Right lobe of liver (tissue), 6 donors: ENCODE data around the gene ANTXR1. TPM values are rescaled to one million over a fixed set of nuclear protein-coding genes. Genes with fewer than 3 reads are reported as not detected.

Source experiments
- ATAC-seq, 4 donors: fragments of 200-7000 bp; cut with Tn5 transposase; one replicate each; pipeline ENCODE4 v1.9.1; 2020; ENCODE audit warnings: mild to moderate bottlenecking in 4 of 4, moderate library complexity in 4 of 4
- DNase-seq, 3 donors: peaks; one replicate each; pipeline ENCODE4 v3.0.0-alpha.2; 2020
- H3K27ac ChIP-seq, 3 donors: fragments of 200-600 bp; one replicate each; pipeline ENCODE4 v1.8.0; 2022
- H3K27me3 ChIP-seq, 2 donors: fragments of 200-600 bp; one replicate each; pipeline ENCODE4 v1.8.0; 2022
- H3K36me3 ChIP-seq, 4 donors: fragments of 200-600 bp; sonication (generic) in 1 of 4; one replicate each; pipeline versions ENCODE4 v1.5.1 to v1.8.0; 2017 to 2022; ENCODE audit warnings: control low read depth in 1 of 4
- H3K4me1 ChIP-seq, 4 donors: fragments of 200-600 bp; sonication (generic) in 1 of 4; one replicate each; pipeline versions ENCODE4 v1.5.1 to v1.8.0; 2017 to 2022; ENCODE audit warnings: control low read depth in 1 of 4
- H3K4me3 ChIP-seq, 3 donors: fragments of 200-600 bp; one replicate each; pipeline ENCODE4 v1.8.0; 2022
- H3K9me3 ChIP-seq, 4 donors: fragments of 200-600 bp; sonication (generic) in 1 of 4; one replicate each; pipeline versions ENCODE4 v1.5.1 to v1.8.0; 2017 to 2022; ENCODE audit warnings: control low read depth in 1 of 4
- POLR2A ChIP-seq: fragments of 450-650 bp; IDR thresholded peaks from one replicate; pipeline ENCODE4 v1.6.1; 2017; ENCODE audit warnings: antibody characterized with exemption, mild to moderate bottlenecking
- WGBS: methylation state at CpG from one replicate; pipeline ENCODE4 v1.1.6; 2018; ENCODE audit warnings: low coverage, low lambda C conversion rate; ENCODE audit not compliant: insufficient coverage; ENCODE audit errors: missing lambda C conversion rate; 5-methylcytosine and 5-hydroxymethylcytosine counted together
- intact Hi-C, 2 donors: fragments of 100-400 bp; cut with DNase I; formaldehyde crosslinking; loops; one replicate each; pipeline versions ENCODE4 v1.11.2 to v1.14.1; 2022
- total RNA-seq, 6 experiments: library from RNA; depleted of rRNA in 2 of 6; stranded (reverse); fragments of >200 nt in 2 of 6; fragmentation: NEBNext Ultra II Directional in 3 of 6; extraction: Animal tissue kit (Norgen Biotek cat#: 25700) in 3 of 6; gene quantifications; one replicate each; pipeline versions ENCODE4 v1.1.0 to v1.2.4, GENCODE V29; 2016 to 2023
- TF ChIP-seq, protein P1 (sequence below), 4 donors: fragments of 200-600 bp in 3 of 4; fragments of 450-650 bp in 1 of 4; IDR thresholded peaks; one replicate each; pipeline versions ENCODE4 v1.5.1 to v1.8.0; 2016 to 2022; ENCODE audit warnings: antibody characterized with exemption in 4 of 4, mild to moderate bottlenecking in 2 of 4
- donor health status: DM: no; HTN: yes; CAD: no.
- donor health status: DM: no; HTN: no; CAD: no.
- donor health status: DM: no; HTN: no; CAD: no.
- donor health status: DM: no; HTN: yes; CAD: no.
- donor health status: DM: no; HTN: yes; CAD: no.

Gene ANTXR1
- total RNA-seq, 6 experiments from 2014 or later = 1.1 to 4.1 (median 2.9) TPM

DNA sequence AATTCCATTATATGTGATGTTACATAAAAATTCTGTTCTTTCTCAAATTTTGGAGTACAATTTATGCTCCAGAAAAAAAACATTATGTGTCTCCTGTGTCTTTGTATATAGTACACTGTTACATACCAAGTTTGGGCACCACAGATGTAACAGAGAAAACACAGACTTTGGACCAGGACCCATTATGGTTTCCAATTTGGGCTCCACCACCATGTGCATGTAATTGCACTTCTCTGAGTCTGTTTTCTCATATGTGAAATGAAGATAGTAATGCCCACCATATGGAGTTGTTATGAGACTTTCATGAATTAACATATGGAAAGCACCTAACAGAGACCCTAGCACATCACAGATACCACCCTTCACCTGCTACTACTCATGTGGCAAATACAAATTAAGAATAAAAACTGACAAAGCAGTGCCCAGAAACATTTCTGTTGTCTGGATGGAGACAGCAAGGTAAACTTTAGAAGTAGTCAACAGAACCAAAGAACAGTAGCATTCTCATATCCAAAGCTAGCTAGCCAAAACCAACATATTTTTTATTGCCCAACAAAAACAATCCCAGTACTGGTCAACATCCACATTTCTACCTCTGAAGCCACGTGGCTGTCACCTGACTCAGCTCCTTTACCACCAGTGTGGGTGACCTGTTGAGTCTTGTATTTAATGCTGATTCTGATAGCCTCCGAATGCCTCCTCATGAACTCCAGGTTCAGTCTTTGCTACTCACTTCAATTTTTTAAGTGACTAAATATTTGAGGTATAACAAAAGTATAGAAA is 42.9 kb downstream of the ANTXR1 start:
- intact Hi-C loops = no loop called here
- ATAC-seq (peak; percentile 67 to 84 (median 76)), DNase-seq (peak in 1 of 3 donors; percentile 33)
- Histone ChIP-seq H3K4me1 (peaks cover 0 to 9% (median 0%) of the 10 kb centered on the region in 4 donors), H3K27me3 (no peaks in the 10 kb centered on the region), H3K9me3 (no peaks in the 10 kb centered on the region), H3K27ac (no peak overlapping the region), H3K4me3 (no peak overlapping the region), H3K36me3 (no peaks in the 10 kb centered on the region)
- WGBS = 35% methylated on average over 2 of the region's 2 CpGs
- TF ChIP-seq POLR2A = no peak

DNA sequence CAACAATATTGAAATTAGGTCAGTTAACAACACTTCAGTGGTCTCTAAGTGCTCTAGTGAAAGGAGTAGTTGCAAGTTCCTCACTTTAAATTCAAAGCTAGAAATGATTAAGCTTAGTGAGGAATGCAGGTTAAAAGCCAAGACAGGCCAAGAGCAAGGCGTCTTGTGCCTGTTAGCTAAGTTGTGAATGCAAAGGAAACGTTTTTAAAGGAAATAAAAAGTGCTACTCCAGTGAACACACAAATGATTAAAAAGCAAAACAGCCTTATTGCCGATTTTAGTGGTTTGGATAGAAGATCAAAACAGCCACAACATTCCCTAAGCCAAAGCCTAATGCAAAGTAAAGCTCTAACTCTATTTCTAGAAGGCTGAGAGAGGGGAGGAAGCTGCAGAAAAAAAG is 44.7 kb downstream of the ANTXR1 start:
- 46% methylated on average over 3 of the region's 3 CpGs for WGBS
- no peaks in the 10 kb centered on the region for H3K36me3 ChIP-seq
- intact Hi-C loops = no loop called here
- H3K27ac ChIP-seq = no peak overlapping the region
- H3K4me3 ChIP-seq = no peak overlapping the region
- no peaks in the 10 kb centered on the region for H3K27me3 ChIP-seq
- H3K4me1 ChIP-seq = peaks cover 0 to 27% (median 5%) of the 10 kb centered on the region in 4 donors
- H3K9me3 ChIP-seq = no peaks in the 10 kb centered on the region
- ATAC-seq (no peak), DNase-seq (no peak)
- TF ChIP-seq POLR2A = no peak
- TF ChIP-seq, protein P1, sequence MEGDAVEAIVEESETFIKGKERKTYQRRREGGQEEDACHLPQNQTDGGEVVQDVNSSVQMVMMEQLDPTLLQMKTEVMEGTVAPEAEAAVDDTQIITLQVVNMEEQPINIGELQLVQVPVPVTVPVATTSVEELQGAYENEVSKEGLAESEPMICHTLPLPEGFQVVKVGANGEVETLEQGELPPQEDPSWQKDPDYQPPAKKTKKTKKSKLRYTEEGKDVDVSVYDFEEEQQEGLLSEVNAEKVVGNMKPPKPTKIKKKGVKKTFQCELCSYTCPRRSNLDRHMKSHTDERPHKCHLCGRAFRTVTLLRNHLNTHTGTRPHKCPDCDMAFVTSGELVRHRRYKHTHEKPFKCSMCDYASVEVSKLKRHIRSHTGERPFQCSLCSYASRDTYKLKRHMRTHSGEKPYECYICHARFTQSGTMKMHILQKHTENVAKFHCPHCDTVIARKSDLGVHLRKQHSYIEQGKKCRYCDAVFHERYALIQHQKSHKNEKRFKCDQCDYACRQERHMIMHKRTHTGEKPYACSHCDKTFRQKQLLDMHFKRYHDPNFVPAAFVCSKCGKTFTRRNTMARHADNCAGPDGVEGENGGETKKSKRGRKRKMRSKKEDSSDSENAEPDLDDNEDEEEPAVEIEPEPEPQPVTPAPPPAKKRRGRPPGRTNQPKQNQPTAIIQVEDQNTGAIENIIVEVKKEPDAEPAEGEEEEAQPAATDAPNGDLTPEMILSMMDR (IDR thresholded peaks at IDR 0.05) = no peak

DNA sequence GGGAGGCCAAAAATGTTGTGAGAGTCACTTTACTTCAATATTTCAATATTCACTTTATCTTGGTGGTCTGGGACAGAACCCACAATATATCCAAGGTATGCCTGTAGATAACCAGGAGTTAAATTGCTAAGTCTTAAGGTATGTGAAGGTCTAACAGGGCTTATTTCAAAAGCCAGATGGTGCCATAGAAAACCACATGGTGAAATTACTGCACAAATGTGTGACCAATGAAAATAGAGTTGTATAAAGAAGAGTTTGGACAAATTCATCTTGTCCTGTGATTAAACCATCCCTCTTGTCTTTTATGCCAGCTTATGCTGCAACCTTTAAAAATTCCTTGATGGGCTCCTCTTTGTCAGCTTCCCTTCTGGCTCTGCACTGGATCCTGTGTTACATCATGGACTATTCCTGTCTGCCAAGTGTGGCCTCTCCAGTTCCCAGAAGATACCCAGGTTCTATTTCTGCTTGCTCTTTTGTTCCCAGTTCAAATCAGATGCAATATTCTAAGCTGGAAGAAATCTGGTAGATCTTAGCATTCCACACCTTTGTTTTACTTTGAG is 46.8 kb downstream of the ANTXR1 start:
- DNase-seq = no peak
- Histone ChIP-seq H3K4me1 (peaks cover 0 to 29% (median 6%) of the 10 kb centered on the region in 4 donors), H3K4me3 (no peak overlapping the region), H3K27me3 (no peaks in the 10 kb centered on the region), H3K27ac (no peak overlapping the region), H3K9me3 (no peaks in the 10 kb centered on the region), H3K36me3 (no peaks in the 10 kb centered on the region)
- no peak for TF ChIP-seq POLR2A
- TF ChIP-seq, protein P1 (IDR thresholded peaks at IDR 0.05) = no peak
- no peak for ATAC-seq
- intact Hi-C loops = no loop called here

GRCh38 chr2:69060938-69061501 is 48.0 kb downstream of the ANTXR1 start:
- DNase-seq (no peak), ATAC-seq (no peak)
- Histone ChIP-seq H3K9me3 (no peaks in the 10 kb centered on the region), H3K27ac (peak overlapping the region in 1 of 3 donors; percentile 44), H3K4me1 (peaks cover 0 to 23% (median 6%) of the 10 kb centered on the region in 4 donors), H3K27me3 (no peaks in the 10 kb centered on the region), H3K4me3 (no peak overlapping the region), H3K36me3 (no peaks in the 10 kb centered on the region)
- TF ChIP-seq, protein P1 (IDR thresholded peaks at IDR 0.05) = no peak
- no peak for TF ChIP-seq POLR2A
- intact Hi-C loops = no loop called here

DNA sequence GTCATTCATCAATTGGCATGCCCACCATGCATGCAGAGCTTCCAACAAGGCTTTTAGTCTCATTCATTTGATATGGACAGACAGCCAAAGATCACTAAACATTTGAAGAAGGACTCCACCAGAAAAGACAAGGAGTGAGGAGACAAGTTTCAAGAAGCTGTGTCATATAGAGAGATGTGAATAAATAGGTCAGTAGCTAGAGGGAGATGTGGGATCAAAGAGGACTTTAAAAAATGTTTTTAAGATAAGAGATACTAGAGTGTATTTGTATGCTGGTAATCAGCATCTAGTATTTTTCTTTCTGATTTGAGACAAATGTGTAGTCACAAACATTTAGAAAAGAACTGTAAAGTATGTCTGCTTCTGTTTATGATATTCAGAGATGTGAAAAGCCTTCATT is 48.5 kb downstream of the ANTXR1 start:
- Histone ChIP-seq H3K36me3 (no peaks in the 10 kb centered on the region), H3K4me3 (no peak overlapping the region), H3K27ac (peak overlapping the region in 1 of 3 donors; percentile 44), H3K9me3 (no peaks in the 10 kb centered on the region), H3K4me1 (peaks cover 0 to 20% (median 6%) of the 10 kb centered on the region in 4 donors), H3K27me3 (no peaks in the 10 kb centered on the region)
- no peak for TF ChIP-seq POLR2A
- TF ChIP-seq, protein P1 (IDR thresholded peaks at IDR 0.05) = peak in 1 of 4 donors; percentile 10
- intact Hi-C loops = no loop called here
- DNase-seq (no peak), ATAC-seq (peak in 1 of 4 donors; percentile 19)
